ENCODE results near the gene RFK.

DNA sequence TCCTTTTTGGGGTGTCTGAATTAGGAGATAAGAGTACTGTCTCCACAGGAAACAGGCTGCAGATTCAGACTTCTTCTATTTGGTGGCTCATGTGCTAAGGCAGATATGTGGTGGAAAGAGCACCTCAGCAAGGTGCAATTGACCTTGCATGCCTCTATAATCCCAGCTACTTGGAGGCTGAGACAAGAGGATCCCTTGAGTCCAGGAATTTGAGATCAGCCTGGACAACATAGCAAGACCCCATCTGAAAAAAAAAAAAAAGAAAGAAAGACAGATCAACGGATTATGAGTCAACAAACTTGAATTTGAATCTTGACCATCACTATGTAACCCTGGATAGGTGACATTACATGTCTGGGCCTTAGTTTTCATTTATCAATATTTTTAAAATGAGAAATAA, 44.4 kb downstream of the RFK start:
- TF ChIP-seq, protein P1, sequence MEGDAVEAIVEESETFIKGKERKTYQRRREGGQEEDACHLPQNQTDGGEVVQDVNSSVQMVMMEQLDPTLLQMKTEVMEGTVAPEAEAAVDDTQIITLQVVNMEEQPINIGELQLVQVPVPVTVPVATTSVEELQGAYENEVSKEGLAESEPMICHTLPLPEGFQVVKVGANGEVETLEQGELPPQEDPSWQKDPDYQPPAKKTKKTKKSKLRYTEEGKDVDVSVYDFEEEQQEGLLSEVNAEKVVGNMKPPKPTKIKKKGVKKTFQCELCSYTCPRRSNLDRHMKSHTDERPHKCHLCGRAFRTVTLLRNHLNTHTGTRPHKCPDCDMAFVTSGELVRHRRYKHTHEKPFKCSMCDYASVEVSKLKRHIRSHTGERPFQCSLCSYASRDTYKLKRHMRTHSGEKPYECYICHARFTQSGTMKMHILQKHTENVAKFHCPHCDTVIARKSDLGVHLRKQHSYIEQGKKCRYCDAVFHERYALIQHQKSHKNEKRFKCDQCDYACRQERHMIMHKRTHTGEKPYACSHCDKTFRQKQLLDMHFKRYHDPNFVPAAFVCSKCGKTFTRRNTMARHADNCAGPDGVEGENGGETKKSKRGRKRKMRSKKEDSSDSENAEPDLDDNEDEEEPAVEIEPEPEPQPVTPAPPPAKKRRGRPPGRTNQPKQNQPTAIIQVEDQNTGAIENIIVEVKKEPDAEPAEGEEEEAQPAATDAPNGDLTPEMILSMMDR (IDR thresholded peaks at IDR 0.05) = no peak
- TF ChIP-seq POLR2A (IDR thresholded peaks at IDR 0.05) = no peak

Data from thyroid gland (tissue), 4 donors.